Muscle of arm (tissue), 14 donors: ENCODE measurements around the gene PDCD1LG2. TPM values are rescaled to one million over a fixed set of nuclear protein-coding genes. Genes with fewer than 3 reads are reported as not detected.
"Not testable (repeated sequence)": the region's sequence is repeated elsewhere in the genome, so short reads cannot be mapped to it uniquely, and the experiment has no call there.

Experiments
- DNase-seq: peaks from one replicate; pipeline ENCODE4 v3.0.0-alpha.2; 2013
- long read RNA-seq, 11 donors: transcript quantifications; one replicate each; lab custom pipeline, GENCODE V29; 2026
- polyA plus RNA-seq, 12 donors: library from polyadenylated mRNA; unstranded; fragments of 120-200 nt; gene quantifications; one replicate each; pipeline ENCODE4 v1.2.1, GENCODE V29; 2013; ENCODE audit not compliant: insufficient read length in 12 of 12

The PDCD1LG2 gene
- polyA plus RNA-seq = 1 to 10 TPM in 9 of 12 donors, under 1 TPM in 1, not detected in 2; 0.92 to 5.8 (median 2.6) TPM
- long read RNA-seq, donor 1 = 0 reads
- long read RNA-seq, donor 2 = 0 reads
- long read RNA-seq, donor 3 = 0 reads
- long read RNA-seq, donor 4 = 0 reads
- long read RNA-seq, donor 5 = 0 reads
- long read RNA-seq, donor 6 = 0 reads
- long read RNA-seq, donor 7 = 0 reads
- long read RNA-seq, donor 8 = 0 reads
- long read RNA-seq, donor 9 = 0 reads
- long read RNA-seq, donor 10 = 0 reads
- long read RNA-seq, donor 11 = 0 reads

GRCh38 chr9:5510360-5510931, at the start of gene PDCD1LG2:
Gene PDCD1LG2 (plus strand): TSS chr9:5510531. CDS start chr9:5522547, 12,016 bp downstream.
- no peak for DNase-seq

- not testable (repeated sequence) for DNase-seq
Measured at GRCh38 chr9:5464831-5465330, 45.5 kb upstream of the PDCD1LG2 start.

- no peak for DNase-seq
Measured at GRCh38 chr9:5466005-5466404, 44.3 kb upstream of the PDCD1LG2 start.

GRCh38 chr9:5466766-5467165, 43.6 kb upstream of the PDCD1LG2 start:
- no peak for DNase-seq

GRCh38 chr9:5468850-5469249, 41.5 kb upstream of the PDCD1LG2 start:
- DNase-seq = no peak

GRCh38 chr9:5470122-5470521, 40.2 kb upstream of the PDCD1LG2 start:
- DNase-seq = no peak

- no peak for DNase-seq
Measured at GRCh38 chr9:5470816-5471215, 39.5 kb upstream of the PDCD1LG2 start.

GRCh38 chr9:5475611-5476010, 34.7 kb upstream of the PDCD1LG2 start:
- DNase-seq = not testable (repeated sequence)

- DNase-seq = no peak
Measured at GRCh38 chr9:5478206-5478605, 32.1 kb upstream of the PDCD1LG2 start.

GRCh38 chr9:5479994-5480694, 30.2 kb upstream of the PDCD1LG2 start:
- no peak for DNase-seq

GRCh38 chr9:5480919-5481318, 29.4 kb upstream of the PDCD1LG2 start:
- DNase-seq = no peak

- DNase-seq = no peak
Measured at GRCh38 chr9:5481322-5482040, 28.9 kb upstream of the PDCD1LG2 start.

- DNase-seq = no peak
Measured at GRCh38 chr9:5482194-5482593, 28.1 kb upstream of the PDCD1LG2 start.

GRCh38 chr9:5483306-5483705, 27.0 kb upstream of the PDCD1LG2 start:
- no peak for DNase-seq

- DNase-seq = no peak
Measured at GRCh38 chr9:5485378-5486085, 24.8 kb upstream of the PDCD1LG2 start.

GRCh38 chr9:5486988-5487387, 23.3 kb upstream of the PDCD1LG2 start:
- no peak for DNase-seq

GRCh38 chr9:5488221-5489008, 21.9 kb upstream of the PDCD1LG2 start:
- no peak for DNase-seq

GRCh38 chr9:5489630-5490490, 20.5 kb upstream of the PDCD1LG2 start:
- no peak for DNase-seq

- DNase-seq = no peak
Measured at GRCh38 chr9:5492965-5493678, 17.2 kb upstream of the PDCD1LG2 start.
